ENCODE data around the gene ERCC5.

The ERCC5 gene

GRCh38 chr13:102872531-102872930, 26.7 kb downstream of the ERCC5 start:
- no peaks in the 10 kb centered on the region for H3K9me3 ChIP-seq (ENCODE audit: control insufficient read depth, low read length)
- peaks cover 13% of the 10 kb centered on the region for H3K4me1 ChIP-seq (ENCODE audit: control insufficient read depth, insufficient read depth, low read length)
- no peak overlapping the region for H3K9ac ChIP-seq (ENCODE audit: low read length)
- no peaks in the 10 kb centered on the region for H3K27me3 ChIP-seq (ENCODE audit: control insufficient read depth, insufficient read depth, low read length)
- H3K4me3 ChIP-seq (ENCODE audit: low read length) = no peak overlapping the region
- H3K36me3 ChIP-seq (ENCODE audit: control insufficient read depth, insufficient read depth, low read length) = peaks cover 4% of the 10 kb centered on the region

GRCh38 chr13:102873653-102874052, 27.8 kb downstream of the ERCC5 start:
- H3K4me1 ChIP-seq (ENCODE audit: control insufficient read depth, insufficient read depth, low read length) = peaks cover 13% of the 10 kb centered on the region
- H3K4me3 ChIP-seq (ENCODE audit: low read length) = no peak overlapping the region
- peaks cover 4% of the 10 kb centered on the region for H3K36me3 ChIP-seq (ENCODE audit: control insufficient read depth, insufficient read depth, low read length)
- no peak overlapping the region for H3K9ac ChIP-seq (ENCODE audit: low read length)
- H3K27me3 ChIP-seq (ENCODE audit: control insufficient read depth, insufficient read depth, low read length) = no peaks in the 10 kb centered on the region
- no peaks in the 10 kb centered on the region for H3K9me3 ChIP-seq (ENCODE audit: control insufficient read depth, low read length)

DNA sequence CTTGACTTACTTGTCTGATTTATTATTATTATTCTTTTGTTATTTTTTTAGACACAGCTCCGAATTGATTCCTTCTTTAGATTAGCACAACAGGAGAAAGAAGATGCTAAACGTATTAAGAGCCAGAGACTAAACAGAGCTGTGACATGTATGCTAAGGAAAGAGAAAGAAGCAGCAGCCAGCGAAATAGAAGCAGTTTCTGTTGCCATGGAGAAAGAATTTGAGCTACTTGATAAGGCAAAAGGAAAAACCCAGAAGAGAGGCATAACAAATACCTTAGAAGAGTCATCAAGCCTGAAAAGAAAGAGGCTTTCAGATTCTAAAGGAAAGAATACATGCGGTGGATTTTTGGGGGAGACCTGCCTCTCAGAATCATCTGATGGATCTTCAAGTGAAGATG, 29.4 kb downstream of the ERCC5 start:
- Histone ChIP-seq H3K4me1 (ENCODE audit: control insufficient read depth, insufficient read depth, low read length) (peaks cover 13% of the 10 kb centered on the region), H3K9me3 (ENCODE audit: control insufficient read depth, low read length) (no peaks in the 10 kb centered on the region), H3K36me3 (ENCODE audit: control insufficient read depth, insufficient read depth, low read length) (peaks cover 4% of the 10 kb centered on the region), H3K9ac (ENCODE audit: low read length) (no peak overlapping the region), H3K27me3 (ENCODE audit: control insufficient read depth, insufficient read depth, low read length) (no peaks in the 10 kb centered on the region), H3K4me3 (ENCODE audit: low read length) (no peak overlapping the region)

GRCh38 chr13:102877303-102877702, 31.5 kb downstream of the ERCC5 start:
- Histone ChIP-seq H3K27me3 (ENCODE audit: control insufficient read depth, insufficient read depth, low read length) (no peaks in the 10 kb centered on the region), H3K4me3 (ENCODE audit: low read length) (no peak overlapping the region), H3K36me3 (ENCODE audit: control insufficient read depth, insufficient read depth, low read length) (peaks cover 4% of the 10 kb centered on the region), H3K9ac (ENCODE audit: low read length) (no peak overlapping the region), H3K9me3 (ENCODE audit: control insufficient read depth, low read length) (no peaks in the 10 kb centered on the region), H3K4me1 (ENCODE audit: control insufficient read depth, insufficient read depth, low read length) (peaks cover 8% of the 10 kb centered on the region)

DNA sequence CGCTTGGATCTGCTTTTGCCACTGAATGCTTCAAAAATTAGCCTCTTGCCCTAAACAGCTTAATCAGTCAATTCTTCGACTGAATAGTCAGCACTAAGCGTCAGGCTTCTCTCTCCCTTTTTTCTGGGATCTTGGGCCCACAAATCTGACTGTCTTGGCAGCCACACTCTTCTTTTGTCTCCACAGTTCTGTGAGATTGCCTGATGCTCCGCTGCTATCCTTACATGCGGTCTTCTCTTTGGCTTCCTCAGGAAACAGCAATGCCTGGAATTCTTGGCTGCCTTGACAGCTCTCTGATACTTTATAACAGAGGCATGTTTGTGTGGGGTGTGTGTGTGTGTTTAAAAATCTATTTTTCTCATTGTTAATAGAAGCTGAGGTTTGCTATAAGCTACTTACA, 32.6 kb downstream of the ERCC5 start:
- H3K36me3 ChIP-seq (ENCODE audit: control insufficient read depth, insufficient read depth, low read length) = peaks cover 4% of the 10 kb centered on the region
- no peak overlapping the region for H3K9ac ChIP-seq (ENCODE audit: low read length)
- no peaks in the 10 kb centered on the region for H3K4me1 ChIP-seq (ENCODE audit: control insufficient read depth, insufficient read depth, low read length)
- no peaks in the 10 kb centered on the region for H3K27me3 ChIP-seq (ENCODE audit: control insufficient read depth, insufficient read depth, low read length)
- no peak overlapping the region for H3K4me3 ChIP-seq (ENCODE audit: low read length)
- no peaks in the 10 kb centered on the region for H3K9me3 ChIP-seq (ENCODE audit: control insufficient read depth, low read length)

- no peaks in the 10 kb centered on the region for H3K27me3 ChIP-seq (ENCODE audit: control insufficient read depth, insufficient read depth, low read length)
- H3K4me1 ChIP-seq (ENCODE audit: control insufficient read depth, insufficient read depth, low read length) = no peaks in the 10 kb centered on the region
- no peaks in the 10 kb centered on the region for H3K9me3 ChIP-seq (ENCODE audit: control insufficient read depth, low read length)
- H3K9ac ChIP-seq (ENCODE audit: low read length) = no peak overlapping the region
- peaks cover 4% of the 10 kb centered on the region for H3K36me3 ChIP-seq (ENCODE audit: control insufficient read depth, insufficient read depth, low read length)
- H3K4me3 ChIP-seq (ENCODE audit: low read length) = no peak overlapping the region
These were observed 34.1 kb downstream of the ERCC5 start for GRCh38 chr13:102879793-102880499.

- Histone ChIP-seq H3K9ac (ENCODE audit: low read length) (no peak overlapping the region), H3K36me3 (ENCODE audit: control insufficient read depth, insufficient read depth, low read length) (no peaks in the 10 kb centered on the region), H3K9me3 (ENCODE audit: control insufficient read depth, low read length) (no peaks in the 10 kb centered on the region), H3K4me1 (ENCODE audit: control insufficient read depth, insufficient read depth, low read length) (no peaks in the 10 kb centered on the region), H3K27me3 (ENCODE audit: control insufficient read depth, insufficient read depth, low read length) (no peaks in the 10 kb centered on the region), H3K4me3 (ENCODE audit: low read length) (no peak overlapping the region)
These were observed 36.2 kb downstream of the ERCC5 start for GRCh38 chr13:102881819-102882686.

GRCh38 chr13:102892503-102892902, 46.7 kb downstream of the ERCC5 start:
- no peak overlapping the region for H3K4me3 ChIP-seq (ENCODE audit: low read length)
- H3K27me3 ChIP-seq (ENCODE audit: control insufficient read depth, insufficient read depth, low read length) = no peaks in the 10 kb centered on the region
- peaks cover 22% of the 10 kb centered on the region for H3K4me1 ChIP-seq (ENCODE audit: control insufficient read depth, insufficient read depth, low read length)
- H3K36me3 ChIP-seq (ENCODE audit: control insufficient read depth, insufficient read depth, low read length) = no peaks in the 10 kb centered on the region
- H3K9me3 ChIP-seq (ENCODE audit: control insufficient read depth, low read length) = no peaks in the 10 kb centered on the region
- no peak overlapping the region for H3K9ac ChIP-seq (ENCODE audit: low read length)

GRCh38 chr13:102897371-102898138, 51.7 kb downstream of the ERCC5 start:
- Histone ChIP-seq H3K4me1 (ENCODE audit: control insufficient read depth, insufficient read depth, low read length) (peaks cover 59% of the 10 kb centered on the region), H3K4me3 (ENCODE audit: low read length) (no peak overlapping the region), H3K9ac (ENCODE audit: low read length) (no peak overlapping the region), H3K36me3 (ENCODE audit: control insufficient read depth, insufficient read depth, low read length) (no peaks in the 10 kb centered on the region), H3K27me3 (ENCODE audit: control insufficient read depth, insufficient read depth, low read length) (no peaks in the 10 kb centered on the region), H3K9me3 (ENCODE audit: control insufficient read depth, low read length) (no peaks in the 10 kb centered on the region)

- Histone ChIP-seq H3K4me3 (ENCODE audit: low read length) (no peak overlapping the region), H3K9ac (ENCODE audit: low read length) (no peak overlapping the region), H3K4me1 (ENCODE audit: control insufficient read depth, insufficient read depth, low read length) (peaks cover 51% of the 10 kb centered on the region), H3K27me3 (ENCODE audit: control insufficient read depth, insufficient read depth, low read length) (no peaks in the 10 kb centered on the region), H3K36me3 (ENCODE audit: control insufficient read depth, insufficient read depth, low read length) (no peaks in the 10 kb centered on the region), H3K9me3 (ENCODE audit: control insufficient read depth, low read length) (no peaks in the 10 kb centered on the region)
These were observed 54.4 kb downstream of the ERCC5 start for GRCh38 chr13:102900193-102900608.

- Histone ChIP-seq H3K4me1 (ENCODE audit: control insufficient read depth, insufficient read depth, low read length) (peaks cover 51% of the 10 kb centered on the region), H3K9ac (ENCODE audit: low read length) (no peak overlapping the region), H3K9me3 (ENCODE audit: control insufficient read depth, low read length) (no peaks in the 10 kb centered on the region), H3K4me3 (ENCODE audit: low read length) (no peak overlapping the region), H3K27me3 (ENCODE audit: control insufficient read depth, insufficient read depth, low read length) (no peaks in the 10 kb centered on the region), H3K36me3 (ENCODE audit: control insufficient read depth, insufficient read depth, low read length) (no peaks in the 10 kb centered on the region)
These were observed 55.2 kb downstream of the ERCC5 start for GRCh38 chr13:102901056-102901455.
